Neural crest cell (in vitro differentiated cells): ENCODE data around the gene PLCL2. TPM values are rescaled to one million over a fixed set of nuclear protein-coding genes. Genes with fewer than 3 reads are reported as not detected.

Experiments
- DNase-seq: peaks from one replicate; pipeline ENCODE4 v3.0.0; 2021; ENCODE audit warnings: low read depth, mixed read lengths, low spot score
- H3K27ac Mint-ChIP-seq: one replicate; pipeline ENCODE4 v1.8.0; 2021; ENCODE audit warnings: mild to moderate bottlenecking, mixed read lengths; ENCODE audit not compliant: unreplicated experiment
- H3K27me3 Mint-ChIP-seq: 2 replicates; pipeline ENCODE4 v1.8.0; 2021; ENCODE audit warnings: low read depth, mild to moderate bottlenecking, mixed read lengths
- H3K36me3 Mint-ChIP-seq: 2 replicates; pipeline ENCODE4 v1.8.0; 2021; ENCODE audit warnings: low read depth, mild to moderate bottlenecking, mixed read lengths
- H3K4me1 Mint-ChIP-seq: 2 replicates; pipeline ENCODE4 v1.8.0; 2021; ENCODE audit warnings: mixed read lengths
- H3K4me3 Mint-ChIP-seq: one replicate; pipeline ENCODE4 v1.8.0; 2021; ENCODE audit warnings: mild to moderate bottlenecking, mixed read lengths
- H3K9me3 Mint-ChIP-seq: 2 replicates; pipeline ENCODE4 v1.8.0; 2021; ENCODE audit warnings: mixed read lengths
- CTCF ChIP-seq: fragments of 200-600 bp; sonication (generic); conservative IDR thresholded peaks from 2 replicates; pipeline ENCODE4 v1.5.0; 2021; ENCODE audit warnings: antibody characterized with exemption, mild to moderate bottlenecking
- total RNA-seq: library from RNA; stranded (reverse); gene quantifications from 2 replicates; pipeline ENCODE4 v1.2.1, GENCODE V29; 2021

Gene PLCL2
- total RNA-seq, 1 donor from 2014 or later: 10.5 TPM

GRCh38 chr3:17065881-17066280, 181.1 kb downstream of the PLCL2 start:
- no peak for DNase-seq
- Mint-ChIP-seq H3K4me3 (no peak overlapping the region), H3K4me1 (peaks cover 6% of the 10 kb centered on the region), H3K9me3 (no peaks in the 10 kb centered on the region), H3K27ac (no peak overlapping the region), H3K36me3 (no peaks in the 10 kb centered on the region), H3K27me3 (no peaks in the 10 kb centered on the region)
- TF ChIP-seq CTCF: no peak

DNA sequence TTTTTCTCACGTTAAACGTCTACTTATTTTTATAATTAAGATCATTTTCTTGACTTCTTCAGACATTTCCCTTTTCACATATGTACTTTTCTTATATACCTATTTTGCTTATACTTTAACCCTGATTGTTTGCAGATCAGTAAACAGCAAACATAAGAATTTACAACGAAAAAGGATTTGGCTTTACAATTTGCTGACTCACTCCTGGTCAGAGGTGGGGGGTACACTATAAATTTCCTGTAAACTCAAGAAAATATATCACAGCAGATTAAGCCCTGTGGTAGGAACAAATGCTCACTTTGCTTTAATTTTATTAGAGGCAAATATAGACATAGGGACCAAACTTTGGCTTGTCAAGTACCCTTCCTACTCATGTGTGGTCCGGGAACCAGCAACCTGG, 185.0 kb downstream of the PLCL2 start:
- H3K27me3 Mint-ChIP-seq: no peaks in the 10 kb centered on the region
- DNase-seq: no peak
- H3K4me3 Mint-ChIP-seq: no peak overlapping the region
- H3K4me1 Mint-ChIP-seq: peaks cover 6% of the 10 kb centered on the region
- no peak overlapping the region for H3K27ac Mint-ChIP-seq
- H3K36me3 Mint-ChIP-seq: no peaks in the 10 kb centered on the region
- H3K9me3 Mint-ChIP-seq: no peaks in the 10 kb centered on the region
- TF ChIP-seq CTCF: no peak

DNA sequence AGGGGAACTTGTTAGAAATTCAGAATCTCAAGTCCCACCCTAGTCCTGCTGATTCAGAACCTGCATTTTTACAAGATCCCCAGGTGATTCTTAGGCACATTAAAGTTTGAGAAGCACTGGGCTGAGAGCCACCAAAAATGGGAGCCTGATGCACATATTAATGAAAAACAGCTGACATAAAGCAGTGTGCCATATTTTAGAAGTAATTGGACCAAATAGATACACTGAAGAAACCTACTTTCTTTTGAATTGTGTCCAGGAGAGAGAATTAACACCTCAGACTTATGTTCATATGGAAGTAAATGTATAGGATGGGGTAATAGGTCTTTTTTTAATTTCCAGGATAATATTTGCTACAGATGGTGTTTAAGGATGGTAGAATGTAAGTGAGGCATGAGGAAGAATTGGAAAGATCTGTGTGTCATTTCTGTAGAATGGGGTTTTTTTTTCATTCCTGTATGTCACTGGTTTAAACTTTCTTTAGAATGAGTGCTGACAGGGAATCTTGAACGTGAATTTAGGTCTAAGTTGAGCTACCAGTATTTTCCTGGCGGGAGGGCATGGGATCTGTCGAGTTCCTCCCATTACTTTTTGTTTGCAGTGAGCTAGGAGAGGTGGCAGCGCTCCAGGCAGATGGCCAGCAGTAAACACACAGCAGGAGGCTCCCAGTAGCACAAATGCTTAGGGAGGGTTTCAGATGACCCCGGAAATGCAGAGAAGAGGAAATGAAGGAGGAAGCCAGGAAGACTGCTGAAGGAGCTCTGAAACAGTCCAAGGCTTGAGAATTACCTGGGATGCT, 185.6 kb downstream of the PLCL2 start:
- Mint-ChIP-seq H3K4me1 (peaks cover 6% of the 10 kb centered on the region), H3K27me3 (no peaks in the 10 kb centered on the region), H3K9me3 (no peaks in the 10 kb centered on the region), H3K4me3 (no peak overlapping the region), H3K27ac (peak overlapping the region; percentile 68), H3K36me3 (no peaks in the 10 kb centered on the region)
- DNase-seq: no peak
- TF ChIP-seq CTCF: no peak

GRCh38 chr3:17074559-17074958, 189.8 kb downstream of the PLCL2 start:
- Mint-ChIP-seq H3K27me3 (no peaks in the 10 kb centered on the region), H3K9me3 (no peaks in the 10 kb centered on the region), H3K4me1 (peaks cover 6% of the 10 kb centered on the region), H3K36me3 (peaks cover 8% of the 10 kb centered on the region), H3K27ac (no peak overlapping the region), H3K4me3 (no peak overlapping the region)
- no peak for TF ChIP-seq CTCF
- no peak for DNase-seq

DNA sequence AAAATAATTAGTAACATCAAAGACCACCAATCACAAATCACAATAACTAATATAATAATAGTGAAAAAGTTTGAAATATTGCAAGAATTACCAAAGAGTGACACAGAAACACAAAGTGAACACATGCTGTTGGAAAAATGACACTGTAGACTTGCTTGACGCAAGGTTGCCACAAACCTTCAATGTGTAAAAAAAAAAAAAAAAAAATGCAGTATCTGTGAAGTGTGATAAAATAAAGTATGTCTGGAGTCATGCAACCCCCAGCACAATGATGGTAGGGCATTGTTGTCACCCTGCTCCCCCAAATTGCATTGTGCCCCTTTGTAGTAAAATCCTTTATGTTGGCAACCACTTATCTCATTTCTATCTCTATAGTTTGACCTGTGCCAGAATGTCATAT, 190.6 kb downstream of the PLCL2 start:
- DNase-seq: no peak
- peaks cover 3% of the 10 kb centered on the region for H3K4me1 Mint-ChIP-seq
- H3K27me3 Mint-ChIP-seq: no peaks in the 10 kb centered on the region
- H3K27ac Mint-ChIP-seq: no peak overlapping the region
- TF ChIP-seq CTCF: no peak
- peaks cover 8% of the 10 kb centered on the region for H3K36me3 Mint-ChIP-seq
- H3K9me3 Mint-ChIP-seq: no peaks in the 10 kb centered on the region
- H3K4me3 Mint-ChIP-seq: no peak overlapping the region
